ENCODE data around the gene STARD9.

STARD9 gene

GRCh38 chr15:42553554-42553953 lies 21.9 kb upstream of the STARD9 start:
- TF ChIP-seq EGR1 (IDR thresholded peaks at IDR 0.05) (no peak), USF1 (IDR thresholded peaks at IDR 0.05) (no peak), NFIC (IDR thresholded peaks at IDR 0.05) (no peak), EP300 (IDR thresholded peaks at IDR 0.05; ENCODE audit: borderline replicate concordance) (no peak), REST (IDR thresholded peaks at IDR 0.05; ENCODE audit: low read depth) (no peak), CREB1 (IDR thresholded peaks at IDR 0.05; ENCODE audit: low read depth) (no peak), TEAD4 (IDR thresholded peaks at IDR 0.05) (no peak), MAX (IDR thresholded peaks at IDR 0.05) (no peak), CEBPB (IDR thresholded peaks at IDR 0.05) (no peak)

- TF ChIP-seq CREB1 (IDR thresholded peaks at IDR 0.05; ENCODE audit: low read depth) = no peak
- TF ChIP-seq FOXM1 (IDR thresholded peaks at IDR 0.05; ENCODE audit: borderline replicate concordance, low read depth) = no peak
- TF ChIP-seq CEBPB (IDR thresholded peaks at IDR 0.05) = no peak
- no peak for TF ChIP-seq RAD21 (IDR thresholded peaks at IDR 0.05; ENCODE audit: low read depth)
- no peak for TF ChIP-seq NFIC (IDR thresholded peaks at IDR 0.05)
- TF ChIP-seq YY1 (IDR thresholded peaks at IDR 0.05; ENCODE audit: low read depth) = no peak
- no peak for TF ChIP-seq ZBTB7A (IDR thresholded peaks at IDR 0.05; ENCODE audit: low read depth)
- no peak for TF ChIP-seq MAX (IDR thresholded peaks at IDR 0.05)
- no peak for TF ChIP-seq TEAD4 (IDR thresholded peaks at IDR 0.05)
- no peak for TF ChIP-seq REST (IDR thresholded peaks at IDR 0.05; ENCODE audit: low read depth)
- no peak for TF ChIP-seq USF1 (IDR thresholded peaks at IDR 0.05)
- no peak for TF ChIP-seq TAF1 (IDR thresholded peaks at IDR 0.05; ENCODE audit: low read depth)
- no peak for TF ChIP-seq EGR1 (IDR thresholded peaks at IDR 0.05)
- TF ChIP-seq TCF12 (IDR thresholded peaks at IDR 0.05; ENCODE audit: low read depth) = no peak
- no peak for TF ChIP-seq EP300 (IDR thresholded peaks at IDR 0.05; ENCODE audit: borderline replicate concordance)
Measured at GRCh38 chr15:42558739-42559138, 16.7 kb upstream of the STARD9 start.

GRCh38 chr15:42576040-42576594 lies 711 bp downstream of the STARD9 start:
- TF ChIP-seq CREB1 (IDR thresholded peaks at IDR 0.05; ENCODE audit: low read depth) (no peak), TEAD4 (IDR thresholded peaks at IDR 0.05) (no peak), RAD21 (IDR thresholded peaks at IDR 0.05; ENCODE audit: low read depth) (no peak), YY1 (IDR thresholded peaks at IDR 0.05; ENCODE audit: low read depth) (no peak), TCF12 (IDR thresholded peaks at IDR 0.05; ENCODE audit: low read depth) (no peak), NFIC (IDR thresholded peaks at IDR 0.05) (no peak), MAX (IDR thresholded peaks at IDR 0.05) (no peak)

- TF ChIP-seq TCF12 (IDR thresholded peaks at IDR 0.05; ENCODE audit: low read depth) (no peak), TEAD4 (IDR thresholded peaks at IDR 0.05) (no peak), FOXM1 (IDR thresholded peaks at IDR 0.05; ENCODE audit: borderline replicate concordance, low read depth) (no peak), REST (IDR thresholded peaks at IDR 0.05; ENCODE audit: low read depth) (no peak), EP300 (IDR thresholded peaks at IDR 0.05; ENCODE audit: borderline replicate concordance) (no peak), ZBTB7A (IDR thresholded peaks at IDR 0.05; ENCODE audit: low read depth) (no peak), YY1 (IDR thresholded peaks at IDR 0.05; ENCODE audit: low read depth) (no peak), NFIC (IDR thresholded peaks at IDR 0.05) (no peak), CEBPB (IDR thresholded peaks at IDR 0.05) (no peak), USF1 (IDR thresholded peaks at IDR 0.05) (no peak), CREB1 (IDR thresholded peaks at IDR 0.05; ENCODE audit: low read depth) (no peak), RAD21 (IDR thresholded peaks at IDR 0.05; ENCODE audit: low read depth) (no peak)
Measured at GRCh38 chr15:42576776-42577175, 1.4 kb downstream of the STARD9 start.
